Coronary artery (tissue), 2 donors: ENCODE measurements around the gene ARL5C.

Experiments used
- DNase-seq: peaks from one replicate; pipeline ENCODE4 v3.0.0-alpha.2; 2017; ENCODE audit warnings: low spot score
- H3K27ac ChIP-seq, 2 donors: fragments of 200-600 bp; sonication (generic); one replicate each; pipeline ENCODE4 v1.5.1; 2016 to 2019
- H3K4me3 ChIP-seq: fragments of 200-600 bp; sonication (generic); 2 replicates; pipeline ENCODE4 v1.5.1; 2016; ENCODE audit warnings: mild to moderate bottlenecking, moderate library complexity
- CTCF ChIP-seq: fragments of 200-600 bp; sonication (generic); IDR thresholded peaks from one replicate; pipeline ENCODE4 v1.5.1; 2019; ENCODE audit warnings: antibody characterized with exemption

The ARL5C gene

DNA sequence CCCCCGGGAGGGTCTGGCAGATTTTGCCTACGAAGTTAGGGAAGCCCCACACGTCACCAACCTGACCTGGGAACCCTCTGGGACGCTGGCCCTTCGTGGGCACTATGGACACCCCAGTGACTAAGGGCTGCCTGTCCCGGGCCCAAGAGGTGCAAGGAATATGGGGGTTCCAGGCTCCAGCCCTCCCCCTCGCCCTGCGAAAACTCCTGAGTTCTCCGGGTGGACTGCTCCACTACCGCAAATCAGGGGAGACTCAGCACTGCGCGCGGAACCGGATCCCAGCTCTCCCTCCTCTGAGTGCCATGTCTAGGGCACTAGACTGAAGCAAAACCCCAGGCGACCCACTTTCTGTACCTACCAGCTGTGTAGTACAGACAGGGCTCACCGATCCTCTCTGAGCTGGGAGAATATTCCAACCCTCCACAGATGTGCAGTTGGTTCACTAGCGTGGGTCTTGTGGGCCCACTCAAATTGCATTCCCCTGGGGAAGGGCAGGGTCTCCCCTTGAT is at the start of gene ARL5C:
Gene ARL5C (minus strand): TSS at position 321 of the 509 bp plus-strand sequence. CDS start 401 bp downstream, outside the sequence.
- Histone ChIP-seq H3K4me3 (peak within 1 kb of the TSS; percentile 80), H3K27ac (peak within 1 kb of the TSS in 1 of 2 donors; percentile 60)
- no peak for DNase-seq
- TF ChIP-seq CTCF: no peak

DNA sequence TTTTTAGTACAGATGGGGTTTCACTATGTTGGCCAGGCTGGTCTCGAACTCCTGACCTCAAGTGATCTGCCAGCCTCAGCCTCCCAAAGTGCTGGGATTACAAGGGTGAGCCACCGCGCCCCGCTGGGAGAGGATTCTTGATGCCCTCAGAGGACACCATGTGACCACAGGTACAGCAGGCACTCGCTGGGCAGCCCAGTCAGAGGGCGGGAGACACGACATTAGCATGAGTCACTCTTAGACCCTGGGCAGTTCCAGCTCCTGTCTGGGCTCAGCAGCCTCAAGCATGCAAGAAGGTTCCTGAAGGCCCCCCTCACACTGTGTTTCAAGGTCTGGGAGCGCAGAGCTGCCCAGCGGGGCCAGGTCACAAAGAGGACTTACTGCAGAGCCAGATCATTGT is 47.9 kb upstream of the ARL5C start:
- no peak for DNase-seq

GRCh38 chr17:39212841-39213480 is 47.0 kb upstream of the ARL5C start:
- no peak for DNase-seq
- H3K27ac ChIP-seq: peak overlapping the region in 1 of 2 donors; percentile 56
- no peak for TF ChIP-seq CTCF
- H3K4me3 ChIP-seq: no peak overlapping the region

More for the DNA sequence above, 47.9 kb upstream of the ARL5C start:
- H3K27ac ChIP-seq: no peak overlapping the region
- no peak for TF ChIP-seq CTCF
- H3K4me3 ChIP-seq: no peak overlapping the region

GRCh38 chr17:39212195-39212810 is 46.3 kb upstream of the ARL5C start:
- TF ChIP-seq CTCF: no peak
- Histone ChIP-seq H3K4me3 (no peak overlapping the region), H3K27ac (peak overlapping the region; percentile 38 to 56)
- DNase-seq: no peak

DNA sequence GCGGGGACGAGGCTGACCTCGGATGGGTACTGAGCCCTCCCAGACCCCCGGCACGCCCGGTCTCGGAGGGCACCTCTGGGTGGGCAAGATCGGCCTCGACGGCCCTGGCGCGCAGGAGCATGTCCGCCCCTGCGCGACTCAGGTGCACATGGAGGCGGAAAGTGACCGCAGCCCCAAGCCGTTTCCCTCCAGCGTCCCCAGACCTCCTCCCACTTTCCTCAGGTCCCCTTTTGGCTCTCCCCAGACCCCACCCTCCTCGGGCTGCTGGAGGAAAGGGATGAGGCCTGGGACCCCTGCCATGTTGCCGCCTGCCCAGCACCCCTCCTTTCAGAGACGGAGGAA is 44.1 kb upstream of the ARL5C start:
- peak overlapping the region; percentile 71 for H3K4me3 ChIP-seq
- peak overlapping the region; percentile 15 to 68 for H3K27ac ChIP-seq
- DNase-seq: no peak
- TF ChIP-seq CTCF: no peak

GRCh38 chr17:39209317-39210092 is 43.5 kb upstream of the ARL5C start:
- Histone ChIP-seq H3K4me3 (peak overlapping the region; percentile 71), H3K27ac (peak overlapping the region; percentile 15 to 68)
- no peak for TF ChIP-seq CTCF
- no peak for DNase-seq
